ENCODE measurements around the gene ASB2.

DNA sequence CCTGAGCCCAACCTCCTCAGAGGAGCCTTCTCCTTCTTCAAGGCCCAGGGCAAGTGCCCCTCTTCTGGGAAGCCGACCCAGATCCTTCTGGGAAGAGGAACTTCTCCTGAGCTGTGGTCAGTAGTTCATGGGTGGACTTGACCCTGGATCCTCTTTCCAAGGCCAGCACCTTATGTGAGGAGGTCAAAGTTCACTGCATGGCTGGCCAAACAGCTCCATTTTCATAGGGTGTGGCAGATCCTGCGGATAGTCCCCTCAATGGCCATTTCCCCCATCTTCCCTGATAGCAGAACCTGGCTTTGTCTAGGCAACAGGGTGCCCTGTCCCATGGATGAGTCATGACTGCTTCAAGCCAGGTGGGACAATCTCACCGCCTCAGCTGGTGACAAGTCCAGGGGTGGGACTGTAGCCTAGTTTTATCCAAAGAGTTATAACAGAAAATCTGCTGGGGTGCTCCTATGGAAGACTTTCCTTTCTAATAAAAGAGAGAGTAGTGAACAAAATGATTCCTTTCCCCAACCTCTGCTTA, 10.4 kb downstream of the ASB2 start:
- TF ChIP-seq CTCF (IDR thresholded peaks at IDR 0.05) (no peak), POLR2AphosphoS5 (IDR thresholded peaks at IDR 0.05) (no peak)

All from prostate gland (tissue), 2 donors.